Activated gamma-delta T cell (primary cell): ENCODE results near the gene MYO16.

Experiments
- DNase-seq: peaks from one replicate; lab custom pipeline; 2025; lab: John Stamatoyannopoulos, UW

MYO16 gene

DNA sequence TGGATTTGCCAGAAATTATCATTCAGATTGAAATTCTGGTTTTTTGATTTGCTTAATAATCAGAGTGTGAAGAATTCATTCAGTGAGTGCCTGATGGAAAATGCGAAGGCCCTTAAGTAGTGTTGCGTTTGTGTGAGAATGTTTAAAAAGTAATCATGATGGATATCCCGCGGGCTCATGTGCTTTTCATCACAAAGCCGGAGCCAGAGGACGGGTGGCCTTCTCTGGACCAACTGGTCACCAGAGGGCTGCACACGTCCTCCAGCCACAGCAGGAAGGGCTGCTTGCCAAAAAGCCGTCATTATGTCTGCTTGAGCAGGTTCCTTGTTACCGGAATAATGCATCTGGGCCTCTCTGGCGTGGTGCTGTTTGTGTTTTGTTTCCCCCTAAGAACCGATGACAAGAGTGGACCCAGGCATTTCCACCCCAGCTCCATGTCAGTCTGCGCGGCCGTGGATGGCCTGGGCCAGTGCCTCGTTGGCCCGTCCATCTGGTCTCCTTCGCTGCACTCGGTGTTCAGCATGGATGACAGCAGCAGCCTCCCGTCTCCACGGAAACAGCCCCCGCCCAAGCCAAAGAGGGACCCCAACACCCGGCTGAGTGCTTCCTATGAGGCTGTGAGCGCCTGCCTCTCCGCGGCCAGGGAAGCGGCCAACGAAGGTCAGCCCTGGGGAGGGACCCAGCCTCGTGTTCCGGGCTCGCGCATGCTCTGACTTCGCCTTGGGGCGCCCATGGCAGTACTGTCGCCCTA lies 497.7 kb downstream of the MYO16 start:
- no peak for DNase-seq

DNA sequence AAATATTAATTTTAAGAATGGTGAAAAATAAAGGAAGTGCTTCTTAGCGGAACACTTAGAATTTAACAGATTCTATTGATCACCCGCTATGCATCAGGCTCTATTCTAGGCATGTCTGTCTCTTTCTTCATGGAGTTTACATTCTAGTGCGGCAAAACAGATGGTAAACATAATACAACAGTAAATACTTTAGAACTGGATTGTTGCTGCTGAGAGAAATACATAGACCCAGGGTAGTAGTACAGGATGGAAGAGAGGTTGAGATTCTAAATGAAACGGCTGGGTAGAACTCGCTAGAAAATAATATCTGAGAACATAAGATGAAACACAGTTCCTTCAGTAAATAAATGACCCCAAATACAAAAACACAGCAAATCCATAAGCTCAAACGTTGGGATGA lies 498.7 kb downstream of the MYO16 start:
- DNase-seq, result no peak

DNA sequence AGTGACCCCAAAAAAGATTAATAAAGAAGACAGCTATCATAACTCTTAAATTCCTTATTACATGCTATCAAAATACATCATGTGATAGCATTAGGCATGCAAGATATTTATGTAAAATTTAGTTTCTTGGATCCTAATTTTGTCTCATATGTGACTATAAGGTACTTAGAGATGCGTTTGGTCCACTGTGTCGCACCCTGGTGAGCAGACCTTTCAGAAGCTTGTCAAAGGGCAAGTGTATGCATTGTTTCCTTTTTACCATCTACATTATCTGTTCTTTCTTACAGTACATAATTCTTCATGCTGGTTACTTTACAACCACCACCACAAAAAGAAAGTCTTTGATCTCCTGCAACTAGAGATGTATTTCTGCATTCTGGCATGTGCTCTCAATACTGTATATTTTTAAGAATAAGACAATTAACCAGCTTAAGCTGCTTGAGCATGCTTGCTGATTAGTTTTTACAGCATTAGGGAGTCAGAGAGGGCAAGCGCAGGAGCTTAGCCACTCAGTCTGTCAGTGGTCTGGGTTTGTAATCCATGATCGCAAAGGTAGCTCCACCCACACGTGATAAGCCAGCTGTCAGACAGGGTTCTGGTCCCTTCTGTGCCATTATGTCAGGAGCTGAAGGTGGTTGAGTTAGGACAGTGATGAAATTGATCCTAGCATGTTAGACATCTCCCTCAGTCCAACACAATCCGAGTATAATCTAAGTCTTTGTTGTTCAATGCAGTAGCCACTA lies 500.9 kb downstream of the MYO16 start:
- no peak for DNase-seq

- no peak for DNase-seq
These were observed 502.4 kb downstream of the MYO16 start for GRCh38 chr13:109131698-109132257.

DNA sequence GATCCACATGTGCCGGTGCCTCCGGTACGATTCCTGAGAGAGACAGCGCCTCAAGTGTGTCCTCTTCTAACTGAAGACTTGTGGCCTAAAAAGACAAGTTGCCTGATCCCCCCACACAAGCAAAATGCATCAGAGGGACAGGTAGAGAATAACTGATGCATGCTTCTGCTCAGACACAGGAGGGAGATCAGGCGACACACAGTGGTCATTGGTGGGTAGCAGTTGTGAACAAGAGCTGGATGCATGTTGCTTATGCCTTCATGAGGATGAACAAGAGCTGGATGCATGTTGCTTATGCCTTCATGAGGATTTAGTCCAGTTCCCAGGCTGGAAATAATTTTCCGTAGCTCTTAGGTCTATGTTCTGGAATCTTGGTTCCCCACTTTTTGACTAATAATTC lies 505.6 kb downstream of the MYO16 start:
- DNase-seq, result no peak

DNA sequence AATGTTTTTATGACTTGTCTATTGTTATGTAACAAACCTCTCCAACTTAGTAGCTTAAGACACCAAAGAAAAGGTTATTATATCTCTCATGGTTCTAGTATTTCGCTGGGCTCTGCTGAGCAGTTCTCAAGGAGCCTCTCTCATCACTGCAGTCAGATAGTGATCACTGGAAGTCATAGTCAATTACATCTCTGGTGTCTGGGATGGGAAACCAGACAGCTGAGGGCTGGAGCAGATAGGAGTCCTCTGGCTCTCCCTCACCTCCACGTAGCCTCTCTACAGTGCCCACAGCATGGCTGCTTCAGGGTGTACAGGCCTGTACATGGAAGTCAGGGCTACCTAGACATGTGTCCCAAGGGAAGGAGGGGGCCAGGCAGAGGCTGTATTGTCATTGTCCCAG lies 507.5 kb downstream of the MYO16 start:
- no peak for DNase-seq

DNA sequence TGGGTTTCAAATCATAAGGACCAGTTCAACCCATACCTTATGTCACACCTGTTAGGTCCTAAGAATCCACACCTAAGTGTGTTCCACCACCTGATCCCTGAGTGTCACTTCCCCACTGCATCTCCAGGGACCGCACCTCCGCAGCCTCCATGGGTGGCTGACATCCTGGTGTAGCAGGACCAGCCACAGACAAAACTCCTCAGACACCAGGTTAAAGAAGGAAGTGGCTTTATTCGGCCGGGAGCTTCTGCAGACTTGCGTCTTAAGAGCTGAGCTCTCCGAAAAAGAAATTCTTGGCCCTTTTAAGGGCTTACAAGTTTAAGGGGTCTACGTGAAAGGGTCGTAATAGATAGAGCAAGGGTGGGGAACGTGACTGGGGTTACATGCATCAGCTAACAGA lies 509.9 kb downstream of the MYO16 start:
- no peak for DNase-seq

DNA sequence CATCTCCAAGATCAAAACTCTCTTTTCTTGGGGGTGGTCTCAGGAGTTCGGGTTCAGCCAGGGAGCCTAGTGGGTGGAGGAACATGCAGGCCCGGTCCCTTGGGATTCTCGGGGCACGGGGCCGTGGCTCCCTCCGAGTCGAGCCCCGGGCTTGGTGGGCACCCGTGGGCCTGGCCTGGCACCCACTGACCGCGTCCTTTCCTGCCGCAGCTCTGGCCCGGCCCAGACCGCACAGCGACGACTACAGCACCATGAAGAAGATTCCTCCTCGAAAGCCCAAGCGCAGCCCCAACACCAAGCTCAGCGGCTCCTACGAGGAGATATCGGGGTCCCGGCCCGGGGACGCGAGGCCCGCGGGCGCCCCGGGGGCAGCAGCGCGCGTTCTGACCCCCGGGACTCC lies 510.6 kb downstream of the MYO16 start:
- DNase-seq, result no peak

- DNase-seq, result no peak
These were observed 511.3 kb downstream of the MYO16 start for GRCh38 chr13:109140479-109141349.

GRCh38 chr13:109141706-109142105 lies 512.3 kb downstream of the MYO16 start:
- DNase-seq, result no peak

DNA sequence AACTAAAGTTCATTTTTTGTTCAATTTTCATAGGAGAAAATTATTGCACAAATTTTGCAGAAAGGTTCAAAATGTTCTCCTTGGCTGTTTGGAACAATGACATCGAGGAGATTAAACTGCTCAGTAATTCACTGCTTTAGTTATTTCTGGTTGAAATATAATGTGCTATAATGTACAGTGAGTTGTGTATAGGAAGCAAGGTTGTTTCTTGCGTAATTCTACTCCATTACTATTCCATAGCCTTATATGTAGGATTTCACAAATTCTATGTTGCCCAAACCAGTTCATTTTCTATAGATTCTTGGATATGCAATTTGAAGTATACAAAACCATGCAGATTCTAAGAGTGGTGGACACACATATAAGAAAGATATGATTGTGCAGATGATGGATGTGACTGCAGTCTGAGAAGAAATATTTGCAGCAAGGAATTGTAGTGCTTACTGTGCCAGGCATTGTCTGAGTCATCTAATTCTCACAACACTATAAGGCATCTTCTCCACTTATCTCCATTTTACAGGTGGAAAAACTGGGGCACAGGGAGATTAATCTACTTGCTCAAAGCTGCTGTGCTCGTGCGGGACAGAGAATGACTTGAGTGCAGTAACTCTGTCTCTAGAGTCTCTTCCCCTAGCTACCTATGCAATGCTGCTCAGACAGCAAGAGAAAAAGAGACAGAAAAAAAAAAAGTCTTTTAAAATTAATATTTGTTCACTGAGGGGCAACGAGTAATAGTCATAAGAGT lies 515.5 kb downstream of the MYO16 start:
- DNase-seq, result no peak

DNA sequence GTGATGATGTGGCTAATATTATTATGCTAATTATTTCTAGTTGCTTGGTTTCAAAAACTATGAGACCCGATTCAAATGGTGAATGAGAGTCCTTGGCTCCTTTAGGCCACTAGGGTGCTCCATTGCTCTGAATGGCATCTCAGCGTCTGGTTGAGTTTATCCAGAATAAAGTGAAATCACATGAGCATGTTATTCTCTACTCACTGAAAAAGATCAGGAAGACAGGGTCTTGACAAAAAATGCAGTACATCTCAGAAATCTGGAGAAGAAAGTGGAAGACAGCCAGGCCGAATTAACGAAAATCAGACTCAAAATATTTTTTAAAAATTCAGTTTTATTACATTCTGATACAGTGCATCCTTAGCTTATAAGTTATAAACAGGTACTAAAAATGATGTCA lies 516.2 kb downstream of the MYO16 start:
- no peak for DNase-seq

DNA sequence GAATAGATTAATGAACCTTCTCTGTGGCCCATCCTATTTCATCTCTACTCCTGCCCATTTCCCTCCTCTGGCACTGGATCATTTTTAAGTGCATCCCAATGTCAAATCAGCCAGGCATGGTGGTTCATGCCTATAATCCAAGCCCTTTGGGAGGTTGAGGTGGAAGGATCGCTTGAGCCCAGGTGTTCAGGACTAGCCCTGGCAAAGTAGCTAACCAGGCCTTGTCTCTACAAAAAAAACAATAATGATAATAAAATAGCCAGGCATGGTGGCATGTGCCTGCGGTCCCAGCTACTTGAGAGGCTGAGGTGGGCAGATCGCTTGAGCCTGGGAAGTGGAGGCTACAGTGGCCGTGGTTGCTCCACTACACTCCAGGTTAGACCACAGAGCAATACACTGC lies 517.0 kb downstream of the MYO16 start:
- no peak for DNase-seq

DNA sequence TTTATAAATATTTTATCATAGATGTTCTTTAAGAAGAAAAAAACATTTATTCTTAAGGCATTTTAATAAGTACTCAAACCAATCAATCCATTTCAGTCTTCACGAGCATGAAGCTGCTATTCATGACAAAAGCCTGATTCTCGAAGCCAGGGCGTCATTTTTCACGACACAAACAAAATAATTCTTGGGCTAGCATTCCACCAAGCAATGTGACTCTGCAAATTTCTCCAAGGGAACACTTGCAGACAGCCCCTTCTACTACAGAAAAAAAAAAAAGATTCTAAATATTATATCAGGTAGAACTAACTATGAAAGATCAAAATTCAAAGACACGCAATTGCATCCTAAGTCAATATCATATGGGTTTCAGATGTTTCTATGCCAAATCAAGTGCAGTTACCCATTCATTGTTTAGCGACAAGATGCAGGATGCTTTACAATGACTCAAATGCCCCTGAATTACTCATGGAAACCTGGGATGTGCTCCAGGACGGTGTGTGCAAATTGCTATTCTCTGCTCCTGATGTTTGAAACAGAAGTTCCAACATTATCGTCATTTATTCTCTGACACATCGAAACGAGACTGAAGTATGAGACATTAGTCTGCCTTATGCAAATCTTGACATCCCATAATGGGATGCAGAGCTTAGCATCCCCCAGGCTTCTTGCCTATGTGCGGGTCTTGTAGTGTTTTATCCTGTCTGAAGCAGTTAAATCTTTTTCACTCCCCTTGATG lies 517.7 kb downstream of the MYO16 start:
- no peak for DNase-seq

GRCh38 chr13:109148243-109148642 lies 518.8 kb downstream of the MYO16 start:
- no peak for DNase-seq

DNA sequence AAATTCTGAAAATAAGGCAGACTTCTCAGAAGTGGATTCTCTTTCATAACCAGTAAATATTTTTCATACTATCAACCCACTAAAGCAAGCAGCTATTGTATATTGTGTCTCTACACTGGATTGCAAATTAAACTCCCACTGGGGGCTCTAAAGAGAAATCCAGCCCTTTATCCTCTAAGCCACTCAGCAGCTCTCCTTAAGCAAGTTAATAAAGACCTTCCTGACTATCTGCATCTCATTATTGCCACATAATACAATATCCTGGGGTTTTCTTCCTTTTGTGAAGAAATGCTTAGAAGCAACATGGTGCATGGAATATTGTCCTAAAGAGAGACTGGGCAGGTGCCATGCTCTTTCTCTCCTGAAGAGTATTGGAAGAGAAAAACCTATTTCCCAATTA lies 521.3 kb downstream of the MYO16 start:
- DNase-seq, result no peak

DNA sequence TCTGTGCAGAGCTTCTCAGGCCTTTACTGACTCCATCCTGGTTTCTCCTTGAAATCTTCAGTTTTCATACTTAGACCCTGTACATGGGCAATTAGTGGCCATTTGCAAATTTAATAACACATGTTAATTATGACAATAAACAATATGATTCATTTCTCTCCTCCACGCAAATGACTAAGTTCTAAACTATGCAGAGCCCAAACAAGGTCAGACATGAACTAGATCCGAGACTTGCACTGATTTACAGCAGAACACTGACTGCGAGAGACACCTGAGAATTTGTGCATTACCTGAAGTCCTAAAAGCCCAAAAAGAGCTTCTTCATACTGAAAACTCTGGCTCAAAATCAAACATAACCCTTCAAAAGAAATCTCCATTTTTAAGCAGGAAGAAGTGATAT lies 521.8 kb downstream of the MYO16 start:
- DNase-seq, result no peak

- no peak for DNase-seq
These were observed 522.3 kb downstream of the MYO16 start for GRCh38 chr13:109151696-109152095.

DNA sequence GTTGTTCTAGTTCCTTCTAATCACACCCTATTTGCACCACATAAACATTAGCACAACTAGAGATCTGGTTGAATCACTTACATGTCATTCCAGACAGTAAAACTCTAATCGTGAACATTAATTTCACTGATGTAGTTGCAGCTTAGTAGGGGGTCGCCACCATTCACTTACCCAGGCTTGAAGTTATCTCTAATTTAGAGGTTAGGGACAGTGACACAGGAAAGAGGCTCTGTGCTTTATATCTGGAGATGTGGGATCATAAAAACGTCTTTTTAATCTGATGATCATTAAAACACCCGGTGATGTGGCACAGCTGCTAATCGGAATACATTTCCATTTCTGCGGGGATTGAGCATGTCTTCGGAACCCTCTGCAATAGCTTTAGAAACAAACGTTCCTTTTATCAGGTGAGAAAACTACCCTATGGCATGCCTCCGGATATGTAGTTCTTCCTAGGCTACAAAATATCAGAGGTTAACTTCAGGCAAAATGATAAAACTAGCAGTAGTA lies 523.0 kb downstream of the MYO16 start:
- no peak for DNase-seq

DNA sequence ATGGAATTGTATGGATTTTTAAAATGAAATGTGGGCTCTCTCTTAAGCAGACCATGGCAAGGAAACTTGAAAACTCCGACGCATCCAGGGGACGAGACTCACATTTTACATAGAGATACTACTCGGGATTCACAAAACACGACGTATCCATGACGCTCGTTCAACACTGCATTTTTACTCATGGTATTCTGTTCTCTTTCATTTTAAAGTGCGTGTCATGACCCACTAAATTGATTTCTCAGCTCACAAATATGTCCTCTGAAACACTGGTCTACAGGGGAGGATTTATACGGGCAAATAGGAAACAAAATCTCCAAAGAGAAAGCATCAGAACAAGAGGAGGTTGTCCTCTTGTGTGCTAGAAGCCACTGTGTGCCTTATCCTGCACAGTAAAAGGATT lies 523.5 kb downstream of the MYO16 start:
- no peak for DNase-seq

DNA sequence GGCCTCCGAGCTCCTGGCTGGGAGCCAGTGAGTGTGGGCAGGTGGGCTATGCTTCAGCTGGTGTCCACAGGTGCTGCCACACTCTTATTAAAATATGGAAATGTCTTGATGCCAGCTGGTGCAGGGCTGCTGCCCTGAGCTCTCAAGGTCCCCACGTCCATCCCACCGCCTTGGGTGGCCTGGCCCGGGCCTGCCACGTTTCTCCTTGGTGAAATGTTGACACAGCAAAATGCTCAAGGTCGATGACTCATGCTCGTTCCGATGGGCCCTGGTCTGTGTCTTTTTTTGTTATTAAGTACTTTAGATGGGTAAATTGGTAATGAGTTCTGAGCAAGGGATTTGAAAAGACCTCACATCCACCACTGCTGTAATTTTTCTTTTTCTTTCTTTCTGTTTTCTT lies 524.7 kb downstream of the MYO16 start:
- no peak for DNase-seq
